HFF-Myc (cell line): ENCODE measurements around the gene VBP1.
"Not testable (repeated sequence)": the region's sequence is repeated elsewhere in the genome, so short reads cannot be mapped to it uniquely, and the experiment has no call there.

Experiments
- DNase-seq: peaks from one replicate; pipeline ENCODE4 v3.0.0-alpha.2; 2011; ENCODE audit warnings: low read depth; ENCODE audit errors: extremely low read depth
- H3K4me3 ChIP-seq: replicated peaks from 2 replicates; pipeline ENCODE4 v1.5.1; 2011; ENCODE audit warnings: low read depth, mild to moderate bottlenecking, control low read depth, low read length
- CTCF ChIP-seq: IDR thresholded peaks from 2 replicates; pipeline ENCODE4 v1.5.1; 2012; ENCODE audit warnings: mild to moderate bottlenecking, low read depth, low read length, control low read depth; ENCODE audit errors: missing control alignments

VBP1 gene

GRCh38 chrX:155215443-155216178 is 649 bp upstream of the VBP1 start:
- H3K4me3 ChIP-seq: peak overlapping the region; percentile 66
- no peak for TF ChIP-seq CTCF
- DNase-seq: no peak

GRCh38 chrX:155216940-155217440 is 730 bp downstream of the VBP1 start:
- no peak for DNase-seq
- H3K4me3 ChIP-seq: peak overlapping the region; percentile 66
- TF ChIP-seq CTCF: no peak

- no peak for DNase-seq
- no peak for TF ChIP-seq CTCF
- H3K4me3 ChIP-seq: no peak overlapping the region
Measured at GRCh38 chrX:155218777-155219176, 2.5 kb downstream of the VBP1 start.

- no peak for TF ChIP-seq CTCF
- DNase-seq: no peak
- no peak overlapping the region for H3K4me3 ChIP-seq
Measured at GRCh38 chrX:155221351-155221750, 5.1 kb downstream of the VBP1 start.

- DNase-seq: not testable (repeated sequence)
Measured at GRCh38 chrX:155223746-155224145, 7.5 kb downstream of the VBP1 start.

GRCh38 chrX:155225774-155226173 is 9.5 kb downstream of the VBP1 start:
- no peak for TF ChIP-seq CTCF
- no peak for DNase-seq
- H3K4me3 ChIP-seq: no peak overlapping the region

More at GRCh38 chrX:155223746-155224145, 7.5 kb downstream of the VBP1 start:
- H3K4me3 ChIP-seq: not testable (repeated sequence)

GRCh38 chrX:155231163-155231562 is 14.9 kb downstream of the VBP1 start:
- DNase-seq: no peak
- TF ChIP-seq CTCF: no peak
- no peak overlapping the region for H3K4me3 ChIP-seq
